Measurements from ENCODE around the gene TRMT61A. TPM values are rescaled to one million over a fixed set of nuclear protein-coding genes. Genes with fewer than 3 reads are reported as not detected.

The TRMT61A gene
- polyA plus RNA-seq, 1 donor, result 8.5 TPM

DNA sequence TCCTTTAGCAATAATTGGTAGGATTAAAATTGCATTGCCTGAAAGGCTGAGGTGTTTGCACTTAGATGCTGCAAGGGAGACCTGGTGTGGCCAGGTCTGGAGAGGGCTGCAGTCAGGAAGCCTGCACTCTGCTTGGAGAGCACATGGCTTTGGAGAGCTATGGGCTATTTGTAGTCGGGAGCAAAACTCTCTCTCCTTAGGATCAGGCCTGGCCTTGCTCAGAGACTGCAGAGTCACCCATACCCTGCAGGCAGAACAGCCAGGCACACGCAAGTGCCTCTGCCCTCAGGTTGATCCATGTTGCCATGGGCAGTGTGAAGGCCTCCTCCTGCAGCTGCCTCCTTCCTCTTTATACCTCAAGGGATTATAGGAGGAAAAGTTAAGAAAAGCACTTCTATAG, 33.1 kb upstream of the TRMT61A start:
- H3K4me3 ChIP-seq (ENCODE audit: low read length), result no peak overlapping the region
- no CpG with 5 or more reads among the region's 2 CpGs for WGBS (ENCODE audit: insufficient coverage, low lambda C conversion rate)
- H3K27me3 ChIP-seq (ENCODE audit: control insufficient read depth, insufficient read depth, low read length), result no peaks in the 10 kb centered on the region
- H3K36me3 ChIP-seq (ENCODE audit: control insufficient read depth, insufficient read depth, low read length), result peaks cover 44% of the 10 kb centered on the region
- H3K9me3 ChIP-seq (ENCODE audit: control insufficient read depth, low read depth, low read length), result no peaks in the 10 kb centered on the region
- no peaks in the 10 kb centered on the region for H3K4me1 ChIP-seq (ENCODE audit: control insufficient read depth, insufficient read depth, low read length)
- H3K27ac ChIP-seq (ENCODE audit: low read length), result no peak overlapping the region
- DNase-seq, result no peak

GRCh38 chr14:103496776-103497175, 32.2 kb upstream of the TRMT61A start:
- WGBS (ENCODE audit: insufficient coverage, low lambda C conversion rate), result 0% methylated on average over 1 of the region's 1 CpG
- H3K27me3 ChIP-seq (ENCODE audit: control insufficient read depth, insufficient read depth, low read length), result no peaks in the 10 kb centered on the region
- H3K4me3 ChIP-seq (ENCODE audit: low read length), result no peak overlapping the region
- H3K27ac ChIP-seq (ENCODE audit: low read length), result no peak overlapping the region
- H3K9me3 ChIP-seq (ENCODE audit: control insufficient read depth, low read depth, low read length), result no peaks in the 10 kb centered on the region
- H3K4me1 ChIP-seq (ENCODE audit: control insufficient read depth, insufficient read depth, low read length), result no peaks in the 10 kb centered on the region
- H3K36me3 ChIP-seq (ENCODE audit: control insufficient read depth, insufficient read depth, low read length), result peaks cover 46% of the 10 kb centered on the region
- no peak for DNase-seq

- Histone ChIP-seq H3K27ac (ENCODE audit: low read length) (no peak overlapping the region), H3K4me1 (ENCODE audit: control insufficient read depth, insufficient read depth, low read length) (no peaks in the 10 kb centered on the region), H3K9me3 (ENCODE audit: control insufficient read depth, low read depth, low read length) (no peaks in the 10 kb centered on the region), H3K36me3 (ENCODE audit: control insufficient read depth, insufficient read depth, low read length) (peaks cover 55% of the 10 kb centered on the region), H3K27me3 (ENCODE audit: control insufficient read depth, insufficient read depth, low read length) (no peaks in the 10 kb centered on the region), H3K4me3 (ENCODE audit: low read length) (no peak overlapping the region)
- no peak for DNase-seq
- 40% methylated on average over 1 of the region's 10 CpGs for WGBS (ENCODE audit: insufficient coverage, low lambda C conversion rate)
Measured at GRCh38 chr14:103499709-103500108, 29.3 kb upstream of the TRMT61A start.

GRCh38 chr14:103500148-103500990, 28.6 kb upstream of the TRMT61A start:
- Histone ChIP-seq H3K36me3 (ENCODE audit: control insufficient read depth, insufficient read depth, low read length) (peaks cover 55% of the 10 kb centered on the region), H3K4me1 (ENCODE audit: control insufficient read depth, insufficient read depth, low read length) (no peaks in the 10 kb centered on the region), H3K27ac (ENCODE audit: low read length) (no peak overlapping the region), H3K4me3 (ENCODE audit: low read length) (no peak overlapping the region), H3K9me3 (ENCODE audit: control insufficient read depth, low read depth, low read length) (no peaks in the 10 kb centered on the region), H3K27me3 (ENCODE audit: control insufficient read depth, insufficient read depth, low read length) (no peaks in the 10 kb centered on the region)
- WGBS (ENCODE audit: insufficient coverage, low lambda C conversion rate), result 0% methylated on average over 1 of the region's 17 CpGs
- peak; percentile 64 to 69 for DNase-seq

DNA sequence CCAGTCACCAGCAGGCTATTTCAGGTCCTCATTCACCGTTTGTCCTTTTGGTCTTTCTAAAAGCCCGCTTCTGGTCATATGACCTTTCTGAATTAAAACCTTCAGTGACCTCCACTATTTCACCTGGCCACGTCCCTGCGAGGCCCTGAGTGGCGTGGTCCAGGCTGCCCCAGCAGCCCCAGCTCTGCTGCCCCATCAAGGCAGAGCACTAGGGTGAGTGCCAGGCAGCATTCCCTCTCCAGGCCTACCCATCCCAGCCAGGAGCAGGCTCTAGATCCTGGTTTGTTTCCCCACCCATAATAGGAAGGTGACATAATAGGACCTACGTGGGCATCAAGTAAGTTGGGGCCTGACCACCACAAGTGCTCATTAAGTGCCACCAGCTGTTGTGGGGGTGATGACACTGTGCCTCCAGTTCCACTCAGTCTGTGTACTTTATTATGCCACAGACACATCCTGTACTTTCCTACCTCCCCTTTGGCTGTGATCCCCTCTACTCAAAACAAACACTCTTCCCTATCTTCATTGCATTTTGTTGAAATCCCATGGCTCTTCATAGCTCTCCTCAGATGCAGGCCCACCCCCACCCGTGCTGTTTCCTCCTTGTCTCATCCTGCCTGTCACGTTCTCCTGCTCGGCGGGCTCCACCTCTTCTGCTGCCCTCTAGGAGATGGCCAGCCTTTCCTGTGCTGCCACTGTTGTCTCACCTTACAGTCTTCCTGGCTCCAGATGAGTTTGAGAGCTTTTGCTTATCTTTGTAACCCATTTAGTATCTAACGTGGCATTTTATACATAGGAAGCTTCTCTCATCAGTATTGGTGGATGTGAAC, 27.7 kb upstream of the TRMT61A start:
- Histone ChIP-seq H3K27ac (ENCODE audit: low read length) (no peak overlapping the region), H3K4me3 (ENCODE audit: low read length) (no peak overlapping the region), H3K9me3 (ENCODE audit: control insufficient read depth, low read depth, low read length) (no peaks in the 10 kb centered on the region), H3K36me3 (ENCODE audit: control insufficient read depth, insufficient read depth, low read length) (peaks cover 55% of the 10 kb centered on the region), H3K27me3 (ENCODE audit: control insufficient read depth, insufficient read depth, low read length) (no peaks in the 10 kb centered on the region), H3K4me1 (ENCODE audit: control insufficient read depth, insufficient read depth, low read length) (no peaks in the 10 kb centered on the region)
- DNase-seq, result no peak
- WGBS (ENCODE audit: insufficient coverage, low lambda C conversion rate), result 80% methylated on average over 4 of the region's 11 CpGs

DNA sequence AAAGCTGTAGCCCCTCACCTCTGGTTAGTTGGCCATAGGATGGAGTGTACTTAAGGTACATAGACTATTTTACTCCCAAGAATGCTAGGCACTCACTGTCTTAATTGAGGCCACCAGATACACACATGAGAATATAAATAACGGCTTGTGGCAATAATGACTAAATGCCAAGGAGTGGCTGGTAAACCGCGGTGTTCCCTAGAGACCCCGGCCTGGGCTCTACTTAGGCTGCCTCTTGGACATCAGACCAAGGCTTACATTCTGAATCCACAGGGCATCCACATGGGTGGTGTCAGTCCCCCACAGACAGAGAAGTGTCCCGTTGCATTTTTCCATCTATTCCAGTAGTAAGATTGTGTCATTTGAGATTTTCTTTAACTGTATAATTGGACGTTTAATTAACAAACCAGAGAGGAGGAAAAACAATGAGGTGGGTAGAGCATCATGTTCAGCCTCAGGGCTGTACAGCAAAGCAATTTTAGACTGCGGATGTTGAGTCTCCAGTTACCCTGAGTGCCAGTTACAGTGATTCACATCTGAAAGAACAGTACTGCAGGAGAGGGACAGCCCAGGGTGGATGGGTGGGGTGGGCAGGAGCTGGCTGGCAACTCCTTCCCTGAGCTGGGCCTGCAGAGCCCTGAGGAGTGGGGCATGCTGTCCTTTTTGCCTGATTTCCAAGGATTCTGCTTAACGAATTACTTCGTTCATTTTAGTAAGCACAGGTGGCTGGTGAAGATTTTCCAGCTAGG, 26.9 kb upstream of the TRMT61A start:
- Histone ChIP-seq H3K9me3 (ENCODE audit: control insufficient read depth, low read depth, low read length) (no peaks in the 10 kb centered on the region), H3K27ac (ENCODE audit: low read length) (no peak overlapping the region), H3K4me1 (ENCODE audit: control insufficient read depth, insufficient read depth, low read length) (no peaks in the 10 kb centered on the region), H3K27me3 (ENCODE audit: control insufficient read depth, insufficient read depth, low read length) (no peaks in the 10 kb centered on the region), H3K4me3 (ENCODE audit: low read length) (no peak overlapping the region), H3K36me3 (ENCODE audit: control insufficient read depth, insufficient read depth, low read length) (peaks cover 56% of the 10 kb centered on the region)
- 100% methylated on average over 1 of the region's 9 CpGs for WGBS (ENCODE audit: insufficient coverage, low lambda C conversion rate)
- DNase-seq, result no peak

GRCh38 chr14:103502877-103503276, 26.1 kb upstream of the TRMT61A start:
- 100% methylated on average over 4 of the region's 18 CpGs for WGBS (ENCODE audit: insufficient coverage, low lambda C conversion rate)
- H3K36me3 ChIP-seq (ENCODE audit: control insufficient read depth, insufficient read depth, low read length), result peaks cover 58% of the 10 kb centered on the region
- no peak overlapping the region for H3K27ac ChIP-seq (ENCODE audit: low read length)
- H3K27me3 ChIP-seq (ENCODE audit: control insufficient read depth, insufficient read depth, low read length), result no peaks in the 10 kb centered on the region
- no peak for DNase-seq
- no peak overlapping the region for H3K4me3 ChIP-seq (ENCODE audit: low read length)
- H3K4me1 ChIP-seq (ENCODE audit: control insufficient read depth, insufficient read depth, low read length), result no peaks in the 10 kb centered on the region
- no peaks in the 10 kb centered on the region for H3K9me3 ChIP-seq (ENCODE audit: control insufficient read depth, low read depth, low read length)

DNA sequence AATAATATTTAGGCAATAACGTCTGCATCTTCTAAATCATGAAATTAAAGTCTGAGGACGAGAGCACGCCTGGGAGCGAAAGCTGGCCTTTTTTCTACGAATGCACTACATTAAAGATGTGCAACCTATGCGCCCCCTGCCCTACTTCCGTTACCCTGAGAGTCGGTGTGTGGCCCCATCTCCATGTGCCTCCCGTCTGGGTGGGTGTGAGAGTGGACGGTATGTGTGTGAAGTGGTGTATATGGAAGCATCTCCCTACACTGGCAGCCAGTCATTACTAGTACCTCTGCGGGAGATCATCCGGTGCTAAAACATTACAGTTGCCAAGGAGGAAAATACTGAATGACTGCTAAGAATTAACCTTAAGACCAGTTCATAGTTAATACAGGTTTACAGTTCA, 25.7 kb upstream of the TRMT61A start:
- Histone ChIP-seq H3K9me3 (ENCODE audit: control insufficient read depth, low read depth, low read length) (no peaks in the 10 kb centered on the region), H3K4me3 (ENCODE audit: low read length) (no peak overlapping the region), H3K27ac (ENCODE audit: low read length) (no peak overlapping the region), H3K36me3 (ENCODE audit: control insufficient read depth, insufficient read depth, low read length) (peaks cover 59% of the 10 kb centered on the region), H3K27me3 (ENCODE audit: control insufficient read depth, insufficient read depth, low read length) (no peaks in the 10 kb centered on the region), H3K4me1 (ENCODE audit: control insufficient read depth, insufficient read depth, low read length) (no peaks in the 10 kb centered on the region)
- WGBS (ENCODE audit: insufficient coverage, low lambda C conversion rate), result no CpG with 5 or more reads among the region's 12 CpGs
- DNase-seq, result no peak

DNA sequence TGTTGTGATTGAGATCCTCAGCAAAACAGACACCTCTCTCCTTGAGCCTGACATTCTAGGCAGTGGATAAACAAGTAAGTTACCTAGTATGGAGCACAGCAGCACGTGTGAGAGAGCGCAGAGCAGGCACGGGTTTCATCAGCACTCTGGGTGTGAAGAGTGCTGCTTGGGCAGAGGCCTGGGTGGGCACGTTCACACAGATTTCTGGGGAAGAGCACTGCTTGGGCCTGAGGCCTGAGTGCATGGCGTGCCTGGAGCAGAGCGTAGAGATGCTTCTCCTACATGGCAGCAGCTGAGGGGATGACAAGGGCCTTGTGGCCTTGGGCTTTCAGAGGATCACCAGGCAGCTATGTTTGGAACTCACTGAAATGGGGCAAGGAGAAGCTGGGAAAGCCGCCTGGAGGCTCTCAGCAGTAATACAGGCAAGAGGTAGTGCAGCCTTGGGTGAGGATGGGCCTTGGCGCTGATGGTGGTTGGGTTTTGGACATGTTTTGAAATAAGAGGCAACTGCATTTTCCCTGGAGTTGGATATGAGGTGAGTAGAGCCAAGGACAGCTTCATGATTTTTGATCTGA, 23.9 kb upstream of the TRMT61A start:
- WGBS (ENCODE audit: insufficient coverage, low lambda C conversion rate), result no CpG with 5 or more reads among the region's 8 CpGs
- no peaks in the 10 kb centered on the region for H3K9me3 ChIP-seq (ENCODE audit: control insufficient read depth, low read depth, low read length)
- no peak for DNase-seq
- H3K4me3 ChIP-seq (ENCODE audit: low read length), result no peak overlapping the region
- H3K27me3 ChIP-seq (ENCODE audit: control insufficient read depth, insufficient read depth, low read length), result no peaks in the 10 kb centered on the region
- H3K36me3 ChIP-seq (ENCODE audit: control insufficient read depth, insufficient read depth, low read length), result peaks cover 65% of the 10 kb centered on the region
- H3K4me1 ChIP-seq (ENCODE audit: control insufficient read depth, insufficient read depth, low read length), result no peaks in the 10 kb centered on the region
- H3K27ac ChIP-seq (ENCODE audit: low read length), result no peak overlapping the region

- Histone ChIP-seq H3K4me3 (ENCODE audit: low read length) (no peak overlapping the region), H3K4me1 (ENCODE audit: control insufficient read depth, insufficient read depth, low read length) (no peaks in the 10 kb centered on the region), H3K9me3 (ENCODE audit: control insufficient read depth, low read depth, low read length) (no peaks in the 10 kb centered on the region), H3K36me3 (ENCODE audit: control insufficient read depth, insufficient read depth, low read length) (peaks cover 57% of the 10 kb centered on the region), H3K27me3 (ENCODE audit: control insufficient read depth, insufficient read depth, low read length) (no peaks in the 10 kb centered on the region), H3K27ac (ENCODE audit: low read length) (no peak overlapping the region)
- DNase-seq, result no peak
- 100% methylated on average over 1 of the region's 3 CpGs for WGBS (ENCODE audit: insufficient coverage, low lambda C conversion rate)
Measured at GRCh38 chr14:103507751-103508150, 21.2 kb upstream of the TRMT61A start.

Measured in large intestine (tissue), 3 donors.